DMS79 (cell line): Measurements from ENCODE around the gene APOBEC3B.
"Not testable (repeated sequence)": the region's sequence is repeated elsewhere in the genome, so short reads cannot be mapped to it uniquely, and the experiment has no call there.

ENCODE experiments used
- DNase-seq: peaks from one replicate; lab custom pipeline; 2025; lab: John Stamatoyannopoulos, UW

The APOBEC3B gene

DNA sequence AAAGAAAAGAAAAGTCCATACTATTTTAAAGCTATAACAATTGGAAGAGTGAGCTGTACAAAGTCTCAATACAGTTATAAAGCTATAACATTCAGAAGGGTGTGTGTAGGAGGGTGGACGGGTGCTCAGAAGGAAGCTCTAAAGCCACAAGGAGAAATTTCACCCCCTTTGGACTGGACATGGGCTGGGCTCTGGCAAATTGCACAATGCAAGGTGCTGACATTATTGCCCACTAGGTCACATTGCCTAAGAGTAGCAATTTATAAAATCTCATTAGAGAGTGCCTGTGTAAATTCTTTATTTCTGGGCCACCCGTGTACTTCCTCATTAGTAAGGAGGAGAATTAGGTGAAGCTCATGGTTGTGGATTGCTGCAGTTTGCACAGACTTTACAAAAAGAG, 30.4 kb upstream of the APOBEC3B start:
- no peak for DNase-seq

- no peak for DNase-seq
Measured at GRCh38 chr22:38952281-38952993, 29.7 kb upstream of the APOBEC3B start.

DNA sequence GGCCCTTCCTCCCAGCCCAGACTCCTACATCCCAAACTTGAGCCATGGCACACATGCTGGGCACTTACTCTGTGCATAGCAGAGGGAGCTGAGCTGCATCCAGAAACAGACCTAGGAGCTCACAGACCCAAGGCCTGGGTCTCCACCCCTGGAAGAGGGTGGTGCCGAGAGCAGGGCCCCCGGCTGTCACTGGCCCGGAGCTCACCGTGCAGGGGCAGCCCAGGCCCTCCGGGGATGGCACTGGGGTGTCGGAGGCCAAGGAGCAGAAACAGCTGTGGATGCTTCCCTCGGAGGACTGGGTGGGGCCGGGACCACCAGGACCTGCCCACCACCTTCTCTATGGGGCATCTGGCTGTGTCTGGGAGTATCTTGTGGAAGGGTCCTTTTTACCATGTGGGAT, 29.1 kb upstream of the APOBEC3B start:
- DNase-seq = no peak

- DNase-seq = no peak
Measured at GRCh38 chr22:38953577-38954413, 28.4 kb upstream of the APOBEC3B start.

DNA sequence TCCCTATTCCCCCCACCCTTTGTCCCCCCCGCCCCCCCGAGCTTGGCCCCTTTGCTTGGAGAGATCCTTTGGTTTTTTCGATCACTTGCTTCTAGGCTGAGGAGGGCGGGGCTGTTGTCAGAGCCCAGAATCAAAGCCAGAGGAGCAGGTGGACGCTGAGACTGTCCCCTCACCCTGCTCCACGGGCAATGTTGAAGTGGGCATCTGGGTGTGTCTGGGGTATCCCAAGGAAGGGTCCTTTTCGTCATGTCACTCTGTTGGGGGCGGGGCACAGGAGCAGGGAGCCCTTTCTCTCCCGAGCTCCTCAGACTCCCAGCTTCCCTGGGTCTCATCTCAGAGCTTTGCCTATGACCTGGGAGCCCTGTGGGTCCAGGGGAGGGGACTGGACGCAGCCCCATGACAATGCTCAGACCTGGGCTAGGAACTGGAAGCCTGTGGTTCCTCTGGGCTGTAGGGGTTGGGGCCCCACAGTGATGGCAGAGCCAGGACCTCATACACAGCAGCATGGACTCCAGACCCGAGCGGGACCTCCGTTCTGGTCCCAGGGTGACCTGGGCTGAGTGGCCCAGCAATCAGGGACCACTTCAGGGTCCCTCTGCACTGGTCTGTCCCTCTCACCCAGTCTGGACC, 27.6 kb upstream of the APOBEC3B start:
- DNase-seq = no peak

- no peak for DNase-seq
Measured at GRCh38 chr22:38955250-38955905, 26.8 kb upstream of the APOBEC3B start.

- no peak for DNase-seq
Measured at GRCh38 chr22:38955926-38956325, 26.2 kb upstream of the APOBEC3B start.

DNA sequence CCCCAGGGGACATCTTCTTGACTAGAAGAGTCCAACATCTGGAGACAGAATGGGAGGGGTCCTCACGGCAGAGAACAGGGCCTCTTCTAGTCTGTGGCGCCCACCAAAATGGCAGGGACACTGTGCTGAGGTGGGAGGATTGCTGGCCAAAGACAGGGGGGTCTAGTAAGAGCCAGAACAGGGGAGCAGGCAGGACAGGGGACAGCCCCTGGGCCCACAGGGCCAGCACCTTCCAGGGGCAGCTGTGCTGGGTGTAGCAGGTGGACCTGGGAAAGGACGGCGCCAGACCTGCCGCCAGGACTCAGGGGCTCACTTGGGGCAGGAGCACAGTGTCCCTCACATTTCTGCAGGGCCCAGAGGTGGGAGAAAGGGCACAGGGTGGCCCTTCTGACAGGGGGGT, 25.6 kb upstream of the APOBEC3B start:
- DNase-seq = no peak

DNA sequence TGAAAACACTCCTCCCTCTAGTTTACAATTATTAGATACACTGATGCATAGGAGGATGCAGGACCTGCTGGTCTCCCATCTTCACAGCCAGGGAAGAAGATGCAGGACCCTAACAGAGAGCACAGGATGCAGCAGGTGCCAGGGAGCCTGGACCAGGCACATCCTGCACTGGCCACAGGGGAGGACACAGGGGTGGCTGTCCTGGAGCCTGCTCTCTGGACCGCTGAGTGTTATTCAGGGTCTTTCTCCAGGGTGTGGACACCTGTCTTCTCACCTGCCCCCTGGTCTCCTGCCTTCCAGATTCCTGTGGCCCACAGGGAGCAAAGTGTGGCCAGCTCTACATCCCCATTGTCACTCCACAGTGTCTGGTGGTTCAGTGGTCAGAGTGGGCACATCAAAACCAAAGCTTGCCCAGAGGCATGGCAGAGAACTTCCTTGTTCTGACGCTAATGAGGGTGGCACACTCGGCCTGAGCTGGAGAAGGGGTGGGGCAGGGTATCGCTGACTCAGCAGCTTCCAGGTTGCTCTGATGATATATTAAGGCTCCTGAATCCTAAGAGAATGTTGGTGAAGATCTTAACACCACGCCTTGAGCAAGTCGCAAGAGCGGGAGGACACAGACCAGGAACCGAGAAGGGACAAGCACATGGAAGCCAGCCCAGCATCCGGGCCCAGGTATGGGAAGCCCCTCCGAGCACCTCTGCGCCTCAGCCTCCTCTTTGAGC, 24.9 kb upstream of the APOBEC3B start, which contains the start of gene APOBEC3A:
TSS of gene APOBEC3A (plus strand) at position 564 of the 725 bp plus-strand sequence. CDS start at position 647, 83 bp downstream.
- no peak for DNase-seq

- no peak for DNase-seq
Measured at GRCh38 chr22:38957808-38958650, 24.1 kb upstream of the APOBEC3B start.

DNA sequence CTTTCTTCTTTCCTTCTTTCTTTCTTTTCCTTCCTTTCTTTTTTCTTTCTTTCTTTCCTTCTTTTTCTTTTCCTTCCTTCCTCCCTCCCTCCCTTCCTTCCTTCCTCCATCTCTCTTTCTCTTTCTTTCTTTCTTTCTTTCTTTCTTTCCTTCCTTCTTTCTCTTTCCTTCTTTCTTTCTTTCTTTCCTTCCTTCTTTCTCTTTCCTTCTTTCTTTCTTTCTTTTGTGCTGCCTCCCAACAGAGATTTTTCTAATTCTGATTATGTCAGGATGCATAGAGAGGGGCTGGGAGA, 23.6 kb upstream of the APOBEC3B start:
- DNase-seq = not testable (repeated sequence)

DNA sequence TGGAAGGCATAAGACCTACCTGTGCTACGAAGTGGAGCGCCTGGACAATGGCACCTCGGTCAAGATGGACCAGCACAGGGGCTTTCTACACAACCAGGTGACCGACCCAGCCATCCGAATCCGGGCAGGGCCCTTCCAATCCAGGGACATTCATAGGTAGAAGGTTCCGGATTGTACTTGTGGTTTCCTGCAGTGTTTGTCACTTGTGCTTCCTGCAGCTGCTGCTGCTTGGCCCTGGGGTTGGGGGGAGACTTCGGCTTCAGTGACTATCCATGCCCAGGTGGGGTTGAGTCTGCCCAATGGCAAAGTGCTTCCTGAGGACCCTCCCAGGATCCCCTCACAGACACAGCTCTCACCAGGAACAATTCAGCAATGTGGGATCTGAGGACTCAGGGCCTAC, 22.6 kb upstream of the APOBEC3B start:
- no peak for DNase-seq

GRCh38 chr22:38960673-38961072, 21.5 kb upstream of the APOBEC3B start:
- not testable (repeated sequence) for DNase-seq

GRCh38 chr22:38963291-38963738, 18.8 kb upstream of the APOBEC3B start:
- DNase-seq = not testable (repeated sequence)

DNA sequence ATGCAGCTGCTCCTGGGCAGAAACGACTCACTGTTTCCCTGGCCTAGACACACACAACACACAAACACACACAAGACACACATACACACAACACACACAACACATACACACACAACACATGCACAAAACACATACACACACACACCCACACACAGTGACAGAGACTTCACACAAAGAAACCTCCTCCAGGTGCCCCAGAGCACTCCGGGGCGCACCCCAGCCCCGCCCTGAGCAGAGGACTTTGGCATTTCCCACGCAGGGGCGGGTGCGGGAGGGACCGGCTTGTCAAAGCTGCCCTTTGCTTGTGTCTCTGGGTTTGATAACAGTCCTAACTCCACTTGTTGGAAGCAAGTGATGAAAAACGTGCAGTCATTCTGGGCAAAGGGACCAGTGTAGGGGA, 18.3 kb upstream of the APOBEC3B start:
- no peak for DNase-seq

DNA sequence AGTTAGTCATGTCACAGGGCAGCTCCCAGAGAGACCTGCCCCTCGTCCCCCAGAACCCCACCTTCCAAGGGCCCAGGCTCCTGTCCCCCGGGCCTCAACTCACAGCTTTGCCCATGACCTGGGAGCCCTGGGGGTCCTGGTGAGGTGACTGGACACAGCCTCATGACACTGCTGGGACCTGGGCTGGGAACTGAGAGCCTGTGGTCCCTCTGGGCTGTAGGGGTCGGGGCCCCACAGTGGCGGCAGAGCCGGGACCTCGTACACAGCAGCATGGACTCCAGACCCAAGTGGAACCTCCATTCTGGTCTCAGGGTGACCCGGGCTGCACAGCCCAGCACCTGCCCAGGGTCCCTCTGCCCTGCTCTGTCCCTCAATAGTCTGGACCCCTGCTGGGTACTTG, 17.8 kb upstream of the APOBEC3B start:
- DNase-seq = no peak

- no peak for DNase-seq
Measured at GRCh38 chr22:38964989-38965388, 17.2 kb upstream of the APOBEC3B start.

DNA sequence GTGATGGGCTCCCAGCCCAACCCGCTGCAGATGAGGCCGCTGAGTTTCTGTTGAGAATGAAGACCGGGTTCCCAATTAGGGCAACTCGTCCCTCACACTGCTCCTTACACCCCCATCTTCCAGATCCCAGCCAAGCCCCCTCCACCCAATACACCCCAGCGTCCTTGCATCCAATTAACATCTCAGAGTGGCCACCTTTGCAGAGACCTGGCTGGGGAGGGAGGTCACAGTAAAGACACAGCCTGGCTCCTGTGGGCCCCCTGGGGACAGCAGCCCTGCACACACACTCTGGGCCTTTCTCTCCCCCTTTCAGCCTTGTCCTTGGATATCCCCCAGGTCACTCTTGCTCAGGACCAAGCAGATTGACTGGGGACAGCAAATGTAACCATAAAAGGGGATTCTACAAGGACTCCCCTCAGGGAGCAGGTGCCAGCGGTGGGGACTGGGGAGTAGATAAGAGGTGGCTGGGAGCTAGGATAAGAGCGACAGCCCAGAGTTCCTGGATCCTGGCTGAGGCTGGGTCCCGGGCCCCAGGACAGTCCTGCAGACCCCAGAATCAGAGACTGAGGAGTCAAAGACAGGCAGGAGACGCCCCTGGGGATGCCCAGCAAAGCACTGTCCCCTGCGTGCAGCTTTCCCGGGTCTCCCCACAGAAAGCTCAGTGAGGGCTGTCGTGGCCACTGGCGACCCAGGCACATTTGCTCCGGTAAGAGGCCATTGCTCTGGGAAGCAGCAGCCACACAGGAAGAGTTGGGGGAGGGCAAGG, 16.4 kb upstream of the APOBEC3B start:
- no peak for DNase-seq

DNA sequence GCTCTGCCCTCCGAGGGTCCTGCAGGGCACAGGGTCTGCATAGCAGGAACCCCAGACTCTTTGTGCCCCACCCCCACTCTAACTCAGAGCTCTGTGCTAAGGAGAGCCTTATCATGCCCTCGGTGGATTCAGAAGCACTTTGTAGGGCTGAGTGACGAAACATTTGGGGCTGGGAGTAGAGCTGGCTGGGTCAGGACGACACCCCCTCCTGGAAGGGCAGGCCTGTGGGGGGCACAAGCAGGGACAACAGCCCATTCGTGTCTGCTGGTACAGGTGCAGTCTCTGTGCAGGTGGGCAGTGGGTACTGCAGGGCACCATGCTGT, 15.8 kb upstream of the APOBEC3B start:
- no peak for DNase-seq

- DNase-seq = no peak
Measured at GRCh38 chr22:38966942-38967341, 15.2 kb upstream of the APOBEC3B start.
